K562 (cell line): Measurements from ENCODE around the gene CYCS. TPM values are rescaled to one million over a fixed set of nuclear protein-coding genes. Genes with fewer than 3 reads are reported as not detected.

Source experiments
- ETS1 ChIP-seq: conservative IDR thresholded peaks from 2 replicates; pipeline ENCODE4 v1.6.1; 2011; ENCODE audit warnings: low read depth, mild to moderate bottlenecking, low read length; ENCODE audit not compliant: control insufficient read depth
- FOSL1 ChIP-seq: fragments of 200-800 bp; sonication (Bioruptor generic); conservative IDR thresholded peaks from 2 replicates; pipeline ENCODE4 v1.6.1; 2016; ENCODE audit warnings: missing genetic modification characterization, missing compliant biosample characterization
- KAT7 ChIP-seq: sonication (generic); formaldehyde crosslinking; IDR thresholded peaks from 2 replicates; pipeline ENCODE4 v1.8.0; 2022; ENCODE audit warnings: missing genetic modification reagents, mild to moderate bottlenecking, borderline replicate concordance
- MGA ChIP-seq: fragments of 450-650 bp; IDR thresholded peaks from 2 replicates; pipeline ENCODE4 v1.6.1; 2016; ENCODE audit warnings: mild to moderate bottlenecking, moderate library complexity
- POLR2G ChIP-seq: fragments of 200-400 bp; formaldehyde crosslinking; IDR thresholded peaks from 2 replicates; pipeline ENCODE4 v1.6.1; 2017; ENCODE audit warnings: low read depth, mild to moderate bottlenecking, antibody characterized with exemption, low read length, moderate library complexity
- THAP12 ChIP-seq: fragments of 250-450 bp; sonication (Bioruptor Pico); IDR thresholded peaks from 2 replicates; pipeline ENCODE4 v1.9.0; 2021; ENCODE audit warnings: mild to moderate bottlenecking, inconsistent platforms
- ZBTB2 ChIP-seq: fragments of 450-650 bp; IDR thresholded peaks from 2 replicates; pipeline ENCODE4 v1.6.1; 2016; ENCODE audit warnings: antibody characterized with exemption
- ZNF436 ChIP-seq: fragments of 250-450, 450-650 bp; sonication (Bioruptor Pico); formaldehyde crosslinking; IDR thresholded peaks from 2 replicates; pipeline ENCODE4 v1.7.0; 2020; ENCODE audit warnings: mild to moderate bottlenecking
- ZNF589 ChIP-seq: fragments of 200-800 bp; sonication (Bioruptor generic); IDR thresholded peaks from 2 replicates; pipeline ENCODE4 v1.6.1; 2016; ENCODE audit warnings: low read depth, missing genetic modification characterization, missing compliant biosample characterization
- polyA plus RNA-seq, 8 experiments: library from polyadenylated mRNA; depleted of rRNA in 4 of 8; stranded (reverse) in 5 of 8; unstranded in 3 of 8; fragments of >200 nt; fragmentation: Nextera tagmentation in 2 of 8; fragmentation: Illumina TruSeq in 1 of 8; extraction: Ambion mirVana in 2 of 8; extraction: Trizol in 1 of 8; gene quantifications; 2 replicates each; pipeline versions ENCODE4 v1.2.1 to v1.2.3, GENCODE V29; 2011 to 2014; ENCODE audit warnings: inconsistent platforms in 1 of 8, missing spikeins in 1 of 8
- total RNA-seq, 7 experiments: library from RNA; depleted of rRNA in 6 of 7; stranded (reverse); fragments of >200 nt in 6 of 7; fragmentation: Illumina TruSeq in 2 of 7; extraction: Trizol in 2 of 7; gene quantifications; 2 replicates each; pipeline versions ENCODE4 v1.2.1 to v1.2.3, GENCODE V29; 2011 to 2021; ENCODE audit warnings: low replicate concordance in 1 of 7

CYCS gene
- total and polyA plus RNA-seq, 9 of the 15 experiments (the other 6 are each of a cell fraction or from before 2014, with no cell fraction given): 206 to 1,425 (median 438) TPM

GRCh38 chr7:25125137-25125946 lies at the start of gene CYCS (continued):
- TF ChIP-seq THAP12: peak; percentile 58; the same call in 1 of the 2 replicates
- TF ChIP-seq ZNF436 (CRISPR knock-in tag): no peak
- TF ChIP-seq ZBTB2: peak; percentile 100
- peak; percentile 61 for TF ChIP-seq FOSL1 (tag)
- TF ChIP-seq KAT7 (CRISPR knock-in tag): peak; percentile 10; the same call in 1 of the 2 replicates
- TF ChIP-seq ETS1: 0 out of 2 replicates have a peak, but pooled peaks have one; percentile 66
- peak; percentile 85 for TF ChIP-seq MGA
- TF ChIP-seq ZNF589 (CRISPR knock-in tag): peak; percentile 89
- peak; percentile 100 for TF ChIP-seq POLR2G
